Uterine smooth muscle cell (primary cell): Measurements from ENCODE around the gene ZNF653. TPM values are rescaled to one million over a fixed set of nuclear protein-coding genes. Genes with fewer than 3 reads are reported as not detected.

Source experiments
- total RNA-seq: library from RNA; depleted of rRNA; stranded (reverse); fragments of >200 nt; gene quantifications from 2 replicates; pipeline ENCODE4 v1.2.3, GENCODE V29; 2014

Gene ZNF653, protein sequence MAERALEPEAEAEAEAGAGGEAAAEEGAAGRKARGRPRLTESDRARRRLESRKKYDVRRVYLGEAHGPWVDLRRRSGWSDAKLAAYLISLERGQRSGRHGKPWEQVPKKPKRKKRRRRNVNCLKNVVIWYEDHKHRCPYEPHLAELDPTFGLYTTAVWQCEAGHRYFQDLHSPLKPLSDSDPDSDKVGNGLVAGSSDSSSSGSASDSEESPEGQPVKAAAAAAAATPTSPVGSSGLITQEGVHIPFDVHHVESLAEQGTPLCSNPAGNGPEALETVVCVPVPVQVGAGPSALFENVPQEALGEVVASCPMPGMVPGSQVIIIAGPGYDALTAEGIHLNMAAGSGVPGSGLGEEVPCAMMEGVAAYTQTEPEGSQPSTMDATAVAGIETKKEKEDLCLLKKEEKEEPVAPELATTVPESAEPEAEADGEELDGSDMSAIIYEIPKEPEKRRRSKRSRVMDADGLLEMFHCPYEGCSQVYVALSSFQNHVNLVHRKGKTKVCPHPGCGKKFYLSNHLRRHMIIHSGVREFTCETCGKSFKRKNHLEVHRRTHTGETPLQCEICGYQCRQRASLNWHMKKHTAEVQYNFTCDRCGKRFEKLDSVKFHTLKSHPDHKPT
- total RNA-seq, result 8.2 and 10.6 TPM in 2 replicates

DNA sequence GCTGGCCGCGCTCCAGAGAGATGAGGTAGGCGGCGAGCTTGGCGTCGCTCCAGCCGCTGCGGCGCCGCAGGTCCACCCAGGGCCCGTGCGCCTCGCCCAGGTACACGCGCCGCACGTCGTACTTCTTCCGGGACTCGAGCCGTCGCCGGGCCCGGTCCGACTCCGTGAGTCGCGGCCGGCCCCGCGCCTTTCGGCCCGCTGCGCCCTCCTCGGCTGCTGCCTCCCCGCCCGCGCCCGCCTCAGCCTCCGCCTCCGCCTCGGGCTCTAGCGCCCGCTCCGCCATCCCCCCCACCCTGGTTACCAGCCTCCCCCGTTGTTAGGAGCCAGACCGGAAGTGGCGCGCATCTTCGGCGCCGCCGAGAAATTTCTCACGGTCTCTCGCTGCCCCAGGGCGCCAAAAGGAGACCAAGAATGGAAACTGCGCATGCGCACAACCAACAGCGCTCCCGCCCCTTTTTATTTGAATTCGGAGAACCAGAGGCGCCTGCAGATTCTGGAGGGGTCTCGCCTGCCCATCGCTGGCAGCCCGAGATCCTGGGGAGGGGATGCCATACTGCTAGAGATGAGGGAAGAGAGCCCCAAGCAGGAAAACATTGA lies at the start of gene ZNF653:
TSS of gene ZNF653 (minus strand) at position 336 of the 597 bp plus-strand sequence. CDS start at position 283, 53 bp downstream.

DNA sequence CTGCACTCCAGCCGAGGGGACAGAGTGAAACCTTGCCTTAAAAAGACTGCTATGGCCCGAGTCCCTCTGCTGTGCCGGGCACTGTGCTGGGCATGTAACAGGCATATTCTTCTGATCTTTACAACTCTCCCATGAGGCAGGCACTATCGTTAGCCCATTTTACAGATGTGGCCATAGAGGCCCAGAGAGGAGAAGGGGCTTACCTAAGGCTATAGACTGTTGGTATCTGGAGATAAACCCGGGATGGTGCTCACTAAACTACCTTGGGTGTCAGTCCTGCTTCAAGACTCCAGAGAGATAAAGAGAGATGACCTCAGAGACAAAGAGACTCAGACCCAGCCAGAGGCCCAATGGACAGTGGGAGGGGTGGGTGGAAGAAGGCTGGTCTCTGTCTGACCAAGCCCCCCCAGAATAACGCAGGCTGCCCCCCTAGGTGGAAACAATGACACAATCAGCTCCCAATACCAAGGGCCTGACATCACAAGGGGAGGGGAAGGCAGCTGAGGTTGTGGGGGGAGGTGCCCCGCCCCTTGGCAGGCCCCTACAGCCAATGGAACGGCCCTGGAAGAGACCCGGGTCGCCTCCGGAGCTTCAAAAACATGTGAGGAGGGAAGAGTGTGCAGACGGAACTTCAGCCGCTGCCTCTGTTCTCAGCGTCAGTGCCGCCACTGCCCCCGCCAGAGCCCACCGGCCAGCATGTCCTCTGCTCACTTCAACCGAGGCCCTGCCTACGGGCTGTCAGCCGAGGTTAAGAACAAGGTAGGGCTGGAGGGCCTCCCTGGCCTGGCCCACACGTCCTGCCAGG lies 32.8 kb upstream of the ZNF653 start, which contains the start of gene CNN1:
TSS of gene CNN1 (plus strand) at position 620 of the 805 bp plus-strand sequence. CDS start at position 697, 77 bp downstream.

DNA sequence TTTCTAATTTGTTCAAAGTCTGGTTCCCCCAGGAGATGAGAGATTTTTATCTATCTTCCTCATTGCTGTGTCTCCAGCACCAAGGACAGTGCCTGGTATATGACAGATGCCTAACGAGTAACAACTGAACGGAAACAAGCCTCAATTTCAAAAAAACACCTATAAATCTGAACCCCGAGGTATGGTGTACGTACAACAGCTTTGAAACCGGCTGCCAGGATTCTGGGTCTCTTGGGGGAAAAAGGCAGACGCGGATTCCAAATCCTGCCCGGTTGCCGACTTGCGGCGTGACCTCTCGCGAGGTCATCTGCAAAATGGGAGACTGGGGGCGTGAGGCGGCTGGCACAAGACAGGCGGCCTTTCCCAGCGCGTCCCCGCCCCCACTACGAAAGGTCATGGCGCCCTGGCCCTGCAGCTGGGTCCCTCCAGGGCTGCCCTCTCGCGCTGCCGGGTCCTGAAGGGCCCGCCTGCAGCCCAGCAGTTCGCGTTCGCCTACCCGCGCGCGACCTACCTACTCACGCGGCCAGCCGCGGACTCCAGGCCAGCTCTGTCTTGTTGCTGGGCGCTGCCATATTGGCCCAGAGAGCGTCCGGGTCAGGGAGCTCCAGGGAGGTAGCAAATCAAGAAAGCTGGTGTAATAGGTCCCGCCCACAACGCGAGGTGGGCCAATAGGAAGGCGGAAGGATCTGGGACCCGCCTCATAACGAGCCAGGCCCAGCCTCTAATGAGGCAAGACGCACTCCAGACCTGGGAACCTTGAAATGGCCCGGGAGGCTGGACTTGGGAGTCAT lies 23.1 kb upstream of the ZNF653 start, which contains the start of gene ECSIT:
TSS of gene ECSIT (minus strand) at position 584 of the 791 bp plus-strand sequence. CDS start 9,964 bp downstream, outside the sequence.

DNA sequence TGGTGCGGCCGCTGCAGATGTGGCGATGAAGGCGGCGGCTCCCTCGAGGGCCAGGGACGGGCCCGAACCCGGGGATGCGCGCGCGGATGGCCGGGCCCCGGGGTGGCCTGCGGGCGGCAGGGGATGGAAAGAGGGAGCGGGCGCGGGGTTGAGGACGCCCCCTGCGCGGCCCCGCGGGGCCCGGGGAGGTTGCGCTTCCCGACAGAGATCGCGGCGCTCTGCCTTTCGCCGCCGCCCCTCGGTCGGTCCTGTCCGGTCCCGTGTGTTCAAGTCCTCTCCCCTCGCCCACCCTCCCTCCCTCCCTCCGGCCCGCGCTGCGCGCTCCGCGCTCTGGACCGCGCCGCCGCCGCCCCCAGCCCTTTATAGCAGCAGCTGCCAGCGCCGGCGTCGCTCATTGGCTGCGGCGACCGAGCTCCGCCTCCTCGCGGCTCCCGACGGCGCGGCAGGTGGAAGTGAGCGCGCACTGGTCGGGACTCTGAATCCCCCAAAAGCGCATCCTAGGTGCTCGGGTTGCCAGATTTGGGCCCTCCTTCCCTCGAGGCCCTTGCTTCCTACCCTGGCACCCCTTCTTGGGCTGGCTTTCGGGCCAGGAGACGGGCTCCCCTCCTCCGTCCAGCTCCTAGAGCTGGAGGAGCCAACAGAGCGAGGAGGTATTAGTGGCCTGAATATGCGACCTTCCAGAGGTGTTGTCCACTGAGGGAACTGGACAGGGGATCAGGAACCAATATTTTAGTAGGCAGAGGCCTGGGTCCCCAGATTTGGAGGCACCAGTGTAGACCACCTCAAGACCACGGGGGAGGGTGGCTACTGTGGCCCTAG lies 24.7 kb downstream of the ZNF653 start, which contains the start of gene ELAVL3:
TSS of gene ELAVL3 (minus strand) at position 332 of the 819 bp plus-strand sequence. CDS start 438 bp downstream, outside the sequence.

DNA sequence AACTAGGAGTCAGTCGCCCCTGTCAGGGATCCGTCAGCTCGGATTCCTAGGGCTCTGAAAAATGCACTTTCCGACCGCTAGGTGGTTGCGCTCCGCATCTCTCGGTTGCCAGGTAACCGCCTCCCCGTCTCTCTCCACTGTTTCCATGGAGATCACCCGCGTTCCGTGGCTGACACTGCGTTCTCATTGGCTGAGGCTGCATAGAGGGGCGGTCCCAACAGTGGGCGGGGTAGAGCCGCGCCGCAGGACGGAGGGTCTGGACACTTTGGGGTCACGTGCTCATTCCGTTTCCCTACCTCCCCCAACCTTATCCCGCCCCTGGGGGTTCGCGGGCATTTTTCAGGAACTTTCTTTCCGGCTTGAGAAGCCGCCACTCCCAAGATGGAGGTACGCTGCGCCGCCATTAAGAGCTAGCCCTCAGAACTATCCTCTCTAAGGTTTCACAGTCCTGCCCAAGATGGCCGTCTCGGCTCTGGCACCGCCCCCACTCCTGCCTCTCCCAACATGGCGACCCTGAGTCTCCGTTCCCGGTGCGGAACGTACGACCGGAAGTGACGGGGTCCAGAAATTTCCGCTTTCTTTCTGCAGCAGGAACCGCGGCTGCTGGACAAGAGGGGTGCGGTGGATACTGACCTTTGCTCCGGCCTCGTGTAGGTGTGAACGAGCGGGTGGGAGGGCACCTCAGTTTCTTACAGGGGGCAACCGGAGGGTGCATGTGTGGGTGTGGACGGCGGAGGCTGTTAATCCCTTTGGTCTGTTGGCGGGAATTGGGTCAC lies 70.4 kb downstream of the ZNF653 start, which contains the start of the genes ODAD3 and PRKCSH:
TSS of gene ODAD3 (minus strand) at position 65 of the 776 bp plus-strand sequence. CDS start 105 bp downstream, outside the sequence.
TSS of gene PRKCSH (plus strand) at position 579 of the 776 bp plus-strand sequence. CDS start 483 bp downstream, outside the sequence.

Other genes with a start within 250 kb of the ZNF653 start
- gene DOCK6, start 243.3 kb downstream of the ZNF653 start, total RNA-seq, result 17.0 and 18.4 TPM in 2 replicates
- gene TSPAN16, start 209.7 kb downstream of the ZNF653 start, total RNA-seq, result not detected in 2 replicates
- 5.5 and 6.4 TPM in 2 replicates for gene RAB3D, start 166.2 kb downstream of the ZNF653 start, total RNA-seq
- gene TMEM205, start 159.6 kb downstream of the ZNF653 start, total RNA-seq, result 64.9 and 71.7 TPM in 2 replicates
- 3.9 and 10.4 TPM in 2 replicates for gene CCDC159, start 159.3 kb downstream of the ZNF653 start, total RNA-seq
- gene PLPPR2, start 150.4 kb downstream of the ZNF653 start, total RNA-seq, result 7.9 and 11.4 TPM in 2 replicates
- 0.33 and 0.62 TPM in 2 replicates for gene SWSAP1, start 131.2 kb downstream of the ZNF653 start, total RNA-seq
- gene EPOR, start 121.5 kb downstream of the ZNF653 start, total RNA-seq, result 6.7 and 8.1 TPM in 2 replicates
- gene RGL3, start 86.5 kb downstream of the ZNF653 start, total RNA-seq, result 0.50 and 1.00 TPM in 2 replicates
- gene ODAD3, start 70.7 kb downstream of the ZNF653 start, total RNA-seq, result 0.22 and 0.37 TPM in 2 replicates
- gene PRKCSH, start 70.2 kb downstream of the ZNF653 start, total RNA-seq, result 118 and 167 TPM in 2 replicates
- 0.12 TPM in 1 of 2 replicates, not detected in the other for gene ELAVL3, start 24.8 kb downstream of the ZNF653 start, total RNA-seq
- gene ECSIT, start 23.3 kb upstream of the ZNF653 start, total RNA-seq, result 42.2 and 47.6 TPM in 2 replicates
- 20.4 and 37.0 TPM in 2 replicates for gene CNN1, start 33.0 kb upstream of the ZNF653 start, total RNA-seq
- 26.0 and 31.2 TPM in 2 replicates for gene ELOF1, start 53.4 kb upstream of the ZNF653 start, total RNA-seq
- gene ACP5, start 71.8 kb upstream of the ZNF653 start, total RNA-seq, result 2.7 and 9.9 TPM in 2 replicates
- gene ZNF627, start 91.6 kb upstream of the ZNF653 start, total RNA-seq, result 22.6 and 24.9 TPM in 2 replicates
- 5.5 and 7.9 TPM in 2 replicates for gene ZNF823, start 233.1 kb upstream of the ZNF653 start, total RNA-seq